Fibroblast of the aortic adventitia (primary cell): Measurements from ENCODE around the gene UBE3B. TPM values are rescaled to one million over a fixed set of nuclear protein-coding genes. Genes with fewer than 3 reads are reported as not detected.

Experiments used
- DNase-seq: peaks from one replicate; pipeline ENCODE4 v3.0.0-alpha.2; 2010; ENCODE audit warnings: low read depth
- H3K4me3 ChIP-seq: 2 replicates; pipeline ENCODE4 v1.5.1; 2011; ENCODE audit warnings: low read depth, mild to moderate bottlenecking, control low read depth, low read length, moderate library complexity
- CTCF ChIP-seq: IDR thresholded peaks from 2 replicates; pipeline ENCODE4 v1.5.1; 2011; ENCODE audit warnings: mild to moderate bottlenecking, low read length, control low read depth, inconsistent platforms; ENCODE audit not compliant: insufficient read depth
- total RNA-seq: library from RNA; depleted of rRNA; stranded (reverse); fragments of >200 nt; gene quantifications from 2 replicates; pipeline ENCODE4 v1.2.3, GENCODE V29; 2012; ENCODE audit warnings: low replicate concordance

Gene UBE3B
- total RNA-seq, 1 donor = 43.0 TPM

- no peak for TF ChIP-seq CTCF
- H3K4me3 ChIP-seq = no peak overlapping the region
- no peak for DNase-seq
These were observed 17.0 kb downstream of the UBE3B start for GRCh38 chr12:109494348-109494881.

GRCh38 chr12:109495012-109495411 is 17.6 kb downstream of the UBE3B start:
- no peak for DNase-seq
- H3K4me3 ChIP-seq = no peak overlapping the region
- no peak for TF ChIP-seq CTCF

GRCh38 chr12:109496306-109496705 is 18.9 kb downstream of the UBE3B start:
- no peak for DNase-seq
- TF ChIP-seq CTCF = no peak
- no peak overlapping the region for H3K4me3 ChIP-seq

- TF ChIP-seq CTCF = no peak
- no peak for DNase-seq
- H3K4me3 ChIP-seq = no peak overlapping the region
These were observed 20.2 kb downstream of the UBE3B start for GRCh38 chr12:109497675-109498074.

GRCh38 chr12:109500406-109501185 is 23.2 kb downstream of the UBE3B start:
- no peak for DNase-seq
- no peak overlapping the region for H3K4me3 ChIP-seq
- no peak for TF ChIP-seq CTCF

GRCh38 chr12:109501299-109501698 is 23.9 kb downstream of the UBE3B start:
- DNase-seq = no peak
- no peak for TF ChIP-seq CTCF
- no peak overlapping the region for H3K4me3 ChIP-seq
